GM18873 (cell line): ENCODE measurements around the gene KPTN.

Experiments
- ATAC-seq: cut with Tn5 transposase; IDR thresholded peaks from one replicate; pipeline ENCODE4 v1.9.1; 2021; ENCODE audit warnings: mild to moderate bottlenecking, moderate library complexity, moderate number of reproducible peaks; ENCODE audit not compliant: unreplicated experiment, low FRiP score

KPTN gene

GRCh38 chr19:47509170-47509847, 25.3 kb upstream of the KPTN start:
- ATAC-seq = no peak

GRCh38 chr19:47508721-47509120, 24.7 kb upstream of the KPTN start:
- ATAC-seq = no peak

- ATAC-seq = no peak
Measured at GRCh38 chr19:47507924-47508553, 24.0 kb upstream of the KPTN start.

GRCh38 chr19:47507012-47507411, 23.0 kb upstream of the KPTN start:
- no peak for ATAC-seq

GRCh38 chr19:47506459-47506858, 22.4 kb upstream of the KPTN start:
- ATAC-seq = no peak

- ATAC-seq = no peak
Measured at GRCh38 chr19:47505506-47505905, 21.5 kb upstream of the KPTN start.

- ATAC-seq = no peak
Measured at GRCh38 chr19:47503826-47504150, 19.8 kb upstream of the KPTN start.

- no peak for ATAC-seq
Measured at GRCh38 chr19:47503130-47503825, 19.3 kb upstream of the KPTN start.

- no peak for ATAC-seq
Measured at GRCh38 chr19:47499863-47500830, 16.1 kb upstream of the KPTN start.

GRCh38 chr19:47499371-47499770, 15.4 kb upstream of the KPTN start:
- ATAC-seq = no peak

GRCh38 chr19:47498561-47498960, 14.5 kb upstream of the KPTN start:
- ATAC-seq = no peak

- no peak for ATAC-seq
Measured at GRCh38 chr19:47497821-47498520, 14.0 kb upstream of the KPTN start.

GRCh38 chr19:47497050-47497766, 13.2 kb upstream of the KPTN start:
- ATAC-seq = no peak

- ATAC-seq = no peak
Measured at GRCh38 chr19:47495478-47496372, 11.7 kb upstream of the KPTN start.

GRCh38 chr19:47494729-47495128, 10.7 kb upstream of the KPTN start:
- ATAC-seq = no peak

- no peak for ATAC-seq
Measured at GRCh38 chr19:47494211-47494547, 10.2 kb upstream of the KPTN start.

- ATAC-seq = no peak
Measured at GRCh38 chr19:47493378-47494210, 9.6 kb upstream of the KPTN start.
